ENCODE results near the gene CDC6. TPM values are rescaled to one million over a fixed set of nuclear protein-coding genes. Genes with fewer than 3 reads are reported as not detected.

CDC6 gene
- total and polyA plus RNA-seq, 2 donors (not counting 1 experiment from before 2014, with no cell fraction given) = 0.69 to 2.2 TPM

DNA sequence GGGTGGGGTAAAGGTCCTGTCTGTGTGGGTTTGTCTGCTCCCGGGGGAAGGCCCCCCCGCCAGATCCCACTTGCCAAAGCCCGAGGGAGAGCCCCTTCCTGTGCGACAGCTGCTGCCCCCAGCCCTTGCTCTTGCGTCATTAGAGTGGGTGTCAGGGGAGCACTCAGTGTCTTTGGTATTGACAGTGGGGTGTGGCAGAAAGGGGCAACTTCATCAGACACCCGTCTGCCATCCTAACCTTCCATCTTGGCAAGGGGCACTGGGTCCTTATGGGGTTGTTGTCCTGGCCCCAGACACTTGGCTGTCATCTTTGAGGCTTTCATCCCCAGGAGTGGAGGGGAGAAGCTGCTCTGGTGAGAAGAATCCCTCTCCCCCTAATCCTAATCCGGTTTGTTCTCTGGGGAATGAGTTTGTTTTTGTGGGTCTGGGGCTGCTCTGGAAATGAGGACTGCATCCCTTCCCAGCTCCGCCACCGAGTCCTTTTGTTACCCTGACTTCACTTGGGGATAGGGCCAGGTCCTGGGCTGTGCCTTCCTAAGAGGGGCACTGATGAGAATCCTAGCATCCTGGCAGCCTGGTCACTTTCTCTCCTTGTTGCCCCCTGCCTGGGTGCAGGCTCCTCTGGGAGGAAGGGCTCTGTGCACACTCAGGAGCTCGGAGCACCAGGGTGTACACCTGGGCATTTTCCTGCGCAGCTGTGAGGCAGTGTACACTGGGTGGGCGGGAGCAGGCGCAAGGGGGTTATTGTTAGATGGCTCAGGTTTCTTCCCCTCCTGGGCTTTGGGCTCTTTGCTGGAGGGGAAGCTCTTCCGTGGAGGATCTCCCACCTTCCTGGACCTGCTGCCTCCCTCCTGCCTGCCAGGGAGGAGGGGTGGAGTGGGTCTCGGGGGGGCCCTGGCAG lies 55.8 kb downstream of the CDC6 start:
- H3K4me3 Mint-ChIP-seq = peak overlapping the region; percentile 91
- Histone ChIP-seq H2AFZ (ENCODE audit: insufficient read depth, low read depth, low read length, poor library complexity, severe bottlenecking) (no peak overlapping the region), H3K4me3 (ENCODE audit: control extremely low read depth in 1 of 5, extremely low read depth in 1 of 5, insufficient read depth in 1 of 5, low read depth in 2 of 5, low read length in 4 of 5) (peak overlapping the region in 4 of 5 experiments; percentile 70 to 84 (median 73)), H3K4me2 (replicated peaks; ENCODE audit: low read depth, low read length, poor library complexity, severe bottlenecking) (peak overlapping the region; percentile 100), H3K36me3 (replicated peaks in 1 of 2; ENCODE audit: control extremely low read depth in 1 of 2, control insufficient read depth in 1 of 2, extremely low read depth in 1 of 2, insufficient read depth in 2 of 2, low read length in 1 of 2) (peaks cover 0 to 7% of the 10 kb centered on the region in 2 experiments), H3K4me1 (ENCODE audit: control insufficient read depth in 2 of 2, insufficient read depth in 2 of 2, low read length in 2 of 2) (peaks cover 79 to 92% of the 10 kb centered on the region in 2 donors), H3K79me2 (ENCODE audit: control insufficient read depth, insufficient read depth, low read length) (peaks cover 80% of the 10 kb centered on the region), H3K27me3 (replicated peaks in 1 of 4; ENCODE audit: control extremely low read depth in 1 of 4, control insufficient read depth in 3 of 4, insufficient read depth in 4 of 4, low read length in 3 of 4) (no peaks in the 10 kb centered on the region), H4K20me1 (ENCODE audit: control insufficient read depth, insufficient read depth, low read length, poor library complexity, severe bottlenecking) (peaks cover 29% of the 10 kb centered on the region), H3K9ac (ENCODE audit: low read length) (peak overlapping the region; percentile 91), H3K27ac (ENCODE audit: low read length in 2 of 2) (peak overlapping the region in 1 of 2 donors; percentile 88), H3K9me3 (ENCODE audit: control extremely low read depth in 1 of 3, control insufficient read depth in 2 of 3, insufficient read depth in 1 of 3, low read length in 2 of 3) (no peaks in the 10 kb centered on the region)
- H3K4me1 Mint-ChIP-seq = peaks cover 85% of the 10 kb centered on the region
- no peaks in the 10 kb centered on the region for H3K27me3 Mint-ChIP-seq
- no peaks in the 10 kb centered on the region for H3K9me3 Mint-ChIP-seq (ENCODE audit: insufficient read depth)
- DNase-seq = peak; percentile 77
- ChIA-PET POLR2A (interaction anchor here (0.6 to 8.4 kb wide), 5 partner anchors 8 to 1444 kb away, joined by 3 to 96 read pairs (median 4); no protein-coding TSS in a partner anchor), CTCF (interaction anchor here (0.6 to 8.3 kb wide), 8 partner anchors 9 to 71 kb away, joined by 3 to 119 read pairs (median 8); no protein-coding TSS in a partner anchor)
- intact Hi-C loops (cut with micrococcal nuclease) = no loop called here
- peak; percentile 22 for ATAC-seq (ENCODE audit: low read depth)
- peak overlapping the region; percentile 81 for H3K27ac Mint-ChIP-seq
- 36% methylated on average over 11 of the region's 15 CpGs for WGBS (ENCODE audit: insufficient coverage)
- no peak for TF ChIP-seq EZH2 (IDR thresholded peaks at IDR 0.05; ENCODE audit: borderline replicate concordance, insufficient read depth, low read depth, low read length, poor library complexity, severe bottlenecking)
- TF ChIP-seq, protein P1, sequence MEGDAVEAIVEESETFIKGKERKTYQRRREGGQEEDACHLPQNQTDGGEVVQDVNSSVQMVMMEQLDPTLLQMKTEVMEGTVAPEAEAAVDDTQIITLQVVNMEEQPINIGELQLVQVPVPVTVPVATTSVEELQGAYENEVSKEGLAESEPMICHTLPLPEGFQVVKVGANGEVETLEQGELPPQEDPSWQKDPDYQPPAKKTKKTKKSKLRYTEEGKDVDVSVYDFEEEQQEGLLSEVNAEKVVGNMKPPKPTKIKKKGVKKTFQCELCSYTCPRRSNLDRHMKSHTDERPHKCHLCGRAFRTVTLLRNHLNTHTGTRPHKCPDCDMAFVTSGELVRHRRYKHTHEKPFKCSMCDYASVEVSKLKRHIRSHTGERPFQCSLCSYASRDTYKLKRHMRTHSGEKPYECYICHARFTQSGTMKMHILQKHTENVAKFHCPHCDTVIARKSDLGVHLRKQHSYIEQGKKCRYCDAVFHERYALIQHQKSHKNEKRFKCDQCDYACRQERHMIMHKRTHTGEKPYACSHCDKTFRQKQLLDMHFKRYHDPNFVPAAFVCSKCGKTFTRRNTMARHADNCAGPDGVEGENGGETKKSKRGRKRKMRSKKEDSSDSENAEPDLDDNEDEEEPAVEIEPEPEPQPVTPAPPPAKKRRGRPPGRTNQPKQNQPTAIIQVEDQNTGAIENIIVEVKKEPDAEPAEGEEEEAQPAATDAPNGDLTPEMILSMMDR (IDR thresholded peaks at IDR 0.05) = no peak

Data from B cell (primary cell).